HG03520 (cell line): ENCODE data around the gene RXRA.

Source experiments
- ATAC-seq: cut with Tn5 transposase; IDR thresholded peaks from one replicate; pipeline ENCODE4 v1.9.1; 2021; ENCODE audit warnings: mild to moderate bottlenecking, moderate library complexity; ENCODE audit not compliant: unreplicated experiment

RXRA gene

GRCh38 chr9:134322781-134323241 lies 3.4 kb upstream of the RXRA start:
- ATAC-seq, result no peak

GRCh38 chr9:134323741-134324358 lies 2.4 kb upstream of the RXRA start:
- no peak for ATAC-seq

- no peak for ATAC-seq
Measured at GRCh38 chr9:134324359-134325095, 1.7 kb upstream of the RXRA start.

- ATAC-seq, result no peak
Measured at GRCh38 chr9:134325096-134325812, 1.0 kb upstream of the RXRA start.

- ATAC-seq, result no peak
Measured at GRCh38 chr9:134326724-134327601, 708 bp downstream of the RXRA start.

- no peak for ATAC-seq
Measured at GRCh38 chr9:134327671-134328231, 1.5 kb downstream of the RXRA start.

- no peak for ATAC-seq
Measured at GRCh38 chr9:134328341-134328840, 2.1 kb downstream of the RXRA start.

GRCh38 chr9:134328841-134329575 lies 2.8 kb downstream of the RXRA start:
- ATAC-seq, result no peak

- ATAC-seq, result no peak
Measured at GRCh38 chr9:134329576-134329855, 3.3 kb downstream of the RXRA start.

- ATAC-seq, result no peak
Measured at GRCh38 chr9:134329886-134330285, 3.6 kb downstream of the RXRA start.

GRCh38 chr9:134330590-134330989 lies 4.3 kb downstream of the RXRA start:
- ATAC-seq, result no peak

GRCh38 chr9:134331186-134332025 lies 5.2 kb downstream of the RXRA start:
- no peak for ATAC-seq

- no peak for ATAC-seq
Measured at GRCh38 chr9:134332266-134332665, 6.0 kb downstream of the RXRA start.

- ATAC-seq, result no peak
Measured at GRCh38 chr9:134332841-134333233, 6.6 kb downstream of the RXRA start.

- no peak for ATAC-seq
Measured at GRCh38 chr9:134333234-134333873, 7.1 kb downstream of the RXRA start.

- no peak for ATAC-seq
Measured at GRCh38 chr9:134333874-134334581, 7.8 kb downstream of the RXRA start.

GRCh38 chr9:134335061-134335460 lies 8.8 kb downstream of the RXRA start:
- no peak for ATAC-seq
